Heart right ventricle (tissue), 16 donors: Measurements from ENCODE around the gene ARF1. TPM values are rescaled to one million over a fixed set of nuclear protein-coding genes. Genes with fewer than 3 reads are reported as not detected.

ENCODE experiments used
- ATAC-seq, 8 donors: fragments of 200-7000 bp; cut with Tn5 transposase; one replicate each; pipeline ENCODE4 v1.9.1; 2020; ENCODE audit warnings: mild to moderate bottlenecking in 8 of 8, moderate library complexity in 8 of 8, moderate number of reproducible peaks in 1 of 8
- DNase-seq, 2 donors: peaks; one replicate each; pipeline ENCODE4 v3.0.0-alpha.2; 2020
- H3K27ac ChIP-seq, 10 donors: fragments of 200-600 bp; sonication (generic) in 2 of 10; one replicate each; pipeline versions ENCODE4 v1.5.0 to v1.8.0; 2020 to 2022; ENCODE audit warnings: mild to moderate bottlenecking in 3 of 10
- H3K27me3 ChIP-seq, 7 donors: fragments of 200-600 bp; one replicate each; pipeline ENCODE4 v1.8.0; 2021 to 2022; ENCODE audit warnings: mild to moderate bottlenecking in 2 of 7
- H3K36me3 ChIP-seq, 9 donors: fragments of 200-600 bp; sonication (generic) in 1 of 9; one replicate each; pipeline versions ENCODE4 v1.5.0 to v1.8.0; 2020 to 2022; ENCODE audit warnings: mild to moderate bottlenecking in 2 of 9
- H3K4me1 ChIP-seq, 9 donors: fragments of 200-600 bp; sonication (generic) in 1 of 9; one replicate each; pipeline versions ENCODE4 v1.5.0 to v1.8.0; 2020 to 2022; ENCODE audit warnings: mild to moderate bottlenecking in 4 of 9
- H3K4me3 ChIP-seq, 10 donors: fragments of 200-600 bp; sonication (generic) in 2 of 10; one replicate each; pipeline versions ENCODE4 v1.5.0 to v1.8.0; 2020 to 2022; ENCODE audit warnings: mild to moderate bottlenecking in 7 of 10, moderate library complexity in 2 of 10
- H3K9me3 ChIP-seq, 11 donors: fragments of 200-600 bp in 10 of 11; sonication (generic) in 2 of 11; one replicate each; pipeline versions ENCODE4 v1.5.0 to v1.8.0; 2013 to 2022; ENCODE audit warnings: mild to moderate bottlenecking in 2 of 11, control low read depth in 1 of 11, moderate library complexity in 1 of 11
- CTCF ChIP-seq, 9 donors: fragments of 200-600 bp; sonication (generic) in 2 of 9; IDR thresholded peaks; one replicate each; pipeline versions ENCODE4 v1.5.0 to v1.8.0; 2021 to 2022; ENCODE audit warnings: antibody characterized with exemption in 9 of 9, mild to moderate bottlenecking in 5 of 9, moderate library complexity in 1 of 9
- WGBS, 2 donors: extraction: QIAGEN DNeasy Blood & Tissue Kit; methylation state at CpG; one replicate each; pipeline ENCODE4 v1.1.7; 2013; ENCODE audit warnings: inconsistent platforms in 1 of 2; 5-methylcytosine and 5-hydroxymethylcytosine counted together
- intact Hi-C, 10 donors: fragments of 100-400 bp; cut with DNase I; formaldehyde crosslinking; loops; one replicate each; pipeline versions ENCODE4 v1.11.1 to v1.14.2; 2022
- polyA plus RNA-seq, 2 donors: library from polyadenylated mRNA; stranded (reverse); fragments of 200-250 nt; gene quantifications; one replicate each; pipeline ENCODE4 v1.2.3, GENCODE V29; 2013
- total RNA-seq, 10 donors: library from RNA; stranded (reverse); fragmentation: NEBNext Ultra II Directional in 3 of 10; extraction: Animal tissue kit (Norgen Biotek cat#: 25700) in 3 of 10; gene quantifications; one replicate each; pipeline versions ENCODE4 v1.2.1 to v1.2.4, GENCODE V29; 2021 to 2023
- donor health status: Arrhythmogenic right ventricular cardiomyopathy.
- donor health status: ischemic (EF 13 %, LVEDD 7.1; RV severe dilation, severe dysfunction).
- donor health status: healthy with polysubstance abuse.
- donor health status: DM: no; HTN: yes; CAD: no.
- donor health status: DM: no; HTN: no; CAD: no.
- donor health status: ischemic (EF 25% LVEDD 6.9; RV normal size, moderate dysfunction).
- donor health status: ischemic (EF 25% LVEDD 5.7; RV mildly dilated, moderate dysfunction).
- donor health status: healthy.
- donor health status: DM: yes; HTN: yes; CAD: no.
- donor health status: Ischemic cardiomyopathy.
- donor health status: ischemic (EF 35%, LVEDD 5.7; RV mildly dilated, moderate dysfunction).
- donor health status: nonischemic (EF 11% LVEDD 7.7; RV severe dilation, severe dysfunction).
- donor health status: DM: yes; HTN: yes; CAD: no.
- donor health status: PGD.
- donor health status: ischemic (EF 29% LVEDD 5.4; RV normal size, mild dysfunction).
- donor health status: nonischemic (EF 23%, LVEDD 6.1; RV moderate dilation, normal function).

ARF1 gene
- total and polyA plus RNA-seq, 12 donors = 204 to 498 (median 338) TPM

DNA sequence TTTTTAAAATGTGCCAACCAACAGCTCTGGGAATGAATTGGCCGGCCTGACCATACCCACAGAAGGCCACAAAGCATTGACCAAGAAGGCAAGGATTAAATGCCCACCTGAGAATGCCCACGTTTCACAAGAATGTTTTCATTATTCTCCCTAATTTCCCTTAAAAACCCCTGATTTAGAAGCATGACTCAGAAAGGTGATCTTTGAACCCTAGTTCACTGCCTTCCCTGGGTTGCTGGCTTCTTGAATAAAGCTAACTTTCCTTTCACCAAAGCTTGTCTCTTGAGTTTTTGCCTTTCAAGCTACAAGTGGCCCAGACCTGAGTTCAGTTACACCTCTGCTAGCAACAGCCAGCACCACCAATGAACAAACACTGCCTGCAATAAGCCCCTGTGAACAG is 41.0 kb downstream of the ARF1 start:
- Histone ChIP-seq H3K36me3 (no peaks in the 10 kb centered on the region), H3K4me3 (no peak overlapping the region), H3K4me1 (no peaks in the 10 kb centered on the region), H3K27me3 (peaks cover 0 to 14% (median 0%) of the 10 kb centered on the region in 7 donors), H3K27ac (no peak overlapping the region), H3K9me3 (no peaks in the 10 kb centered on the region)
- WGBS, 2 donors = 66 to 71% methylated on average over 2 of the region's 2 CpGs
- ATAC-seq = no peak
- intact Hi-C loops = loop anchor here in 1 of 10 donors (10.0 kb wide), 1 partner anchor 51 kb away; no protein-coding TSS in a partner anchor
- no peak for TF ChIP-seq CTCF (IDR thresholded peaks at IDR 0.05)
- DNase-seq = no peak

- no peak for TF ChIP-seq CTCF (IDR thresholded peaks at IDR 0.05)
- Histone ChIP-seq H3K4me3 (no peak overlapping the region), H3K27me3 (peaks cover 0 to 14% (median 0%) of the 10 kb centered on the region in 7 donors), H3K9me3 (no peaks in the 10 kb centered on the region), H3K36me3 (no peaks in the 10 kb centered on the region), H3K4me1 (no peaks in the 10 kb centered on the region), H3K27ac (no peak overlapping the region)
- DNase-seq (no peak), ATAC-seq (no peak)
- intact Hi-C loops = loop anchor here in 1 of 10 donors (10.0 kb wide), 1 partner anchor 50 kb away; no protein-coding TSS in a partner anchor
- 81 to 82% methylated on average over 5 of the region's 5 CpGs for WGBS, 2 donors
Observed at GRCh38 chr1:228125185-228125584, 42.7 kb downstream of the ARF1 start.

- no peaks in the 10 kb centered on the region for H3K36me3 ChIP-seq
- no peaks in the 10 kb centered on the region for H3K9me3 ChIP-seq
- no peak for ATAC-seq
- intact Hi-C loops = loop anchor here in 6 of 10 donors (5.0 to 10.0 kb wide), 6 partner anchors 36 to 386 kb away; partner anchors contain the start of genes IBA57 (in 3 of the 6), OBSCN (in 1 of the 6) and RNF187 (in 1 of the 6)
- TF ChIP-seq CTCF (IDR thresholded peaks at IDR 0.05) = no peak
- no peak overlapping the region for H3K27ac ChIP-seq
- 94 to 95% methylated on average over 2 of the region's 2 CpGs for WGBS, 2 donors
- H3K4me3 ChIP-seq = no peak overlapping the region
- H3K27me3 ChIP-seq = peaks cover 0 to 12% (median 0%) of the 10 kb centered on the region in 7 donors
- H3K4me1 ChIP-seq = peaks cover 0 to 10% (median 0%) of the 10 kb centered on the region in 9 donors
- DNase-seq = no peak
Observed at GRCh38 chr1:228131766-228132165, 49.3 kb downstream of the ARF1 start.

GRCh38 chr1:228134591-228134990 is 52.1 kb downstream of the ARF1 start:
- TF ChIP-seq CTCF (IDR thresholded peaks at IDR 0.05) = no peak
- 81 to 82% methylated on average over 12 of the region's 12 CpGs for WGBS, 2 donors
- Histone ChIP-seq H3K9me3 (no peaks in the 10 kb centered on the region), H3K27me3 (peaks cover 0 to 5% (median 0%) of the 10 kb centered on the region in 7 donors), H3K36me3 (no peaks in the 10 kb centered on the region), H3K4me1 (peaks cover 0 to 13% (median 4%) of the 10 kb centered on the region in 9 donors), H3K4me3 (no peak overlapping the region), H3K27ac (no peak overlapping the region)
- ATAC-seq = no peak
- intact Hi-C loops = loop anchor here in 6 of 10 donors (5.0 to 10.0 kb wide), 6 partner anchors 33 to 383 kb away; partner anchors contain the start of genes IBA57 (in 3 of the 6), OBSCN (in 1 of the 6) and RNF187 (in 1 of the 6)
- DNase-seq = no peak
